Activated naive CD4-positive, alpha-beta T cell treated with anti-CD3 and anti-CD28 coated beads, Interleukin-2, amount 50 U/mL, for 16 hours (primary cell): ENCODE measurements around the gene IPPK.

Experiments used
- DNase-seq: peaks from one replicate; pipeline ENCODE4 v3.0.0-alpha.2; 2020

The IPPK gene, protein sequence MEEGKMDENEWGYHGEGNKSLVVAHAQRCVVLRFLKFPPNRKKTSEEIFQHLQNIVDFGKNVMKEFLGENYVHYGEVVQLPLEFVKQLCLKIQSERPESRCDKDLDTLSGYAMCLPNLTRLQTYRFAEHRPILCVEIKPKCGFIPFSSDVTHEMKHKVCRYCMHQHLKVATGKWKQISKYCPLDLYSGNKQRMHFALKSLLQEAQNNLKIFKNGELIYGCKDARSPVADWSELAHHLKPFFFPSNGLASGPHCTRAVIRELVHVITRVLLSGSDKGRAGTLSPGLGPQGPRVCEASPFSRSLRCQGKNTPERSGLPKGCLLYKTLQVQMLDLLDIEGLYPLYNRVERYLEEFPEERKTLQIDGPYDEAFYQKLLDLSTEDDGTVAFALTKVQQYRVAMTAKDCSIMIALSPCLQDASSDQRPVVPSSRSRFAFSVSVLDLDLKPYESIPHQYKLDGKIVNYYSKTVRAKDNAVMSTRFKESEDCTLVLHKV

DNA sequence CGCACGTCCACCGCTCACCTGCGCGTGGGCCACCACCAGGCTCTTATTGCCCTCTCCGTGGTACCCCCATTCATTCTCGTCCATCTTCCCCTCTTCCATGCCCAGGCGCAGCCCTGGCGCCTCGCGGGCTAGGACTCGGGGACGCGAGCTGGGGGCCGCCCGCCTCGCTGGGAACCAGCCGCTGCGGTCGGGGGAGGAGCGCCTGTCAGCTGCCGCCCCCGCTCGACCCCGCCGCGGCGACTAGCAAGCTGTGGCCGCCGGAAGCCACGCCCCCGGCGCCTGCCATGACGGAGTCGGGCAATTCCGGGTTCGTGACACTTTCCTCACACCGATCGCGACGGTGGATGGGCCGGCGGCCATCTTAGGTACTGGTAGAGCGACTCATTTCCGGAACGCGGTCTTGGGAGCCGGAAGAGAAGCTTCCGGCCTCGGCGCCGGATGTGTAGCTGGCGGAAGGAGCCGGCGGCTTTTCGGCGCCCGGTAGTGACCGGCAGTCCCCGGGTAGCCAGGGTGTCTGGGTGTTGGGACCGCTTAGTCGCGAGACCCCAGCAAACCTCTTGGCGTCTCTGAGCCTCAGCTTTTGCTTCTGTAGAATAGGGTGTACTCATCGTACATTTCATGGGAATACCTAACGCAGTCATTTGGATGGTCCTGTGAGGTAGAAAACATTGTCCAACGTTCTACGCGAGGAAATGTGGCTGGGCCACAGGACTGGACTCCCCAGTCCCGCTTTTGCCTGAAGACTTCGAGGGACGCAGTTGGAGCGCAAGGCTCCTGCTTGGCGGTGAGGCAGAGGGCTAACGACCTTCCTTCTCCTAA is at the start of gene IPPK:
Gene IPPK, minus strand, starts transcription at position 242 of the 819 bp plus-strand sequence. Its CDS starts 143 bp downstream, at position 99.
- peak; percentile 99 for DNase-seq

DNA sequence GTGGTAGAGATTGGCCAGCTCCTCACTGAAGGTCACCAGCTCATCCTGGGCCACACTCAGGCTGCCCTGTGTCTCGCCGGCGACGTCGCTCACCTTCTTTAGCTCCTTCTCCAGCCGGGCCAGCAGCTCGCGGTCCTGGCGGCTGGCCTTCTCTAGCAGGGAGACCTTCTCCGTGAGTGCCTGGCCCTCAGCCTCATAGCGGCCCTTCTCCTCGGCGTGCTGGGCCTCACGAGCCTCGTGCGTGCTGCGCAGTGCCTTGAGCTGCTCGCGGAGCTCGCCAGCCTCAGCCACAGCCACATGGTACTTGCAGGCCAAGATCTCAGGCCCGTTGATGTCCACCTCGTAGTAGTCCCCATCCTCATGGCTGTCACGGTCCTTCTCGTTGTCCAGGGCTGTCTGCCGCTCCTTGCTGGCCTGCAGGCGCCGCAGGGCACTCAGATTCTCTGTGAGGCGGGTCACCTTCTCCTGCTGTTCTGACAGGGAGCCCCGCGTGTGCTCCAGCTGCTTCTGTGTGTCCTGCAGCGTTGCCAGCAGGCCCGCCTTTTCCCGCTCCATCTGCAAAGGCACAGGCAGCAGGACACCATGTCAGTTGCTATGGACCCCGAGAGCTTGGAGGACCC is 49.2 kb upstream of the IPPK start:
- DNase-seq, result no peak

DNA sequence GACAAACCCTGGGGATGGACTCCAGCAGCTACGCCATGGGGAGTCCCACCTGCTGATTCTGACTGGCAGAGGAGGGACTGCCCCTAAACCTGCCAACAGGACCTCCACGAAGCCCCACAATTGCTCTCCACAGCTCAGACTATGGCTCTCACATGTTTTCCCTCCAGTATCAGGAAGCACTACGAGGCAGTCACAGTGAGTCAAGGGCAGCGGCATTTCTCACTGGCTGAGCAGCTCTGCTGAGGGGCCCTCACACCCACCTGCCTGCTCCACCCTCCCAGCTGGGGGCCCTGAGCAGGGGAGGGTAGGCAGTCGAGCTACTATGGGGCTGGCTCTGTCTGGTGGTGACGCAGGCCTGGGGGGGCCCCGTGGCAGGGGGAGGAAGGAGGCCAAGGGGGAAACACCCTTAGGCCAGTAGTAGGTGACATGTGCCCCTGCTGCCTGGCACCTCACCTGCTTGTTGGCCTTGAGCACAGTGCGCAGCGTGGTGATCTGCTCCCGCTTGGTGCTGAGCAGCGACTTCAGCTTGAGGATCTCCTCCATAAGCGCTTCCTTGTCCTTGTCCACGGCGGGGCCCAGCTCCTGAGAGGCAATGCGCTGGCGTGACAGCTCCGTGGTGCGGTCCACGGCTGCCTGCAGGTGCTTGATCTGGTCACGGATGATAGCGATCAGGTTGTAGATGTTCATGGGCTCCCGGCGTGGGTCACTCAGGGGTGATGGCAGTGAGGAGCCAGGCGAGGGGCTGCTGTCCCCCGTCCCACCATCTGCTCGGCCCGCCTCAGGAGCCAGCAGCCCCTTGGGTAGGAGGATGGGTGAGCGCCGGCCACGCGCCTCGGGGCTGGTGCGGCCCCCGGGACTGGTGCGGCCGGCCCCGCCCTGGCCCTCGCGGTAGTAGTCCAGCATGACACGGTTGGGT is 48.4 kb upstream of the IPPK start:
- no peak for DNase-seq

DNA sequence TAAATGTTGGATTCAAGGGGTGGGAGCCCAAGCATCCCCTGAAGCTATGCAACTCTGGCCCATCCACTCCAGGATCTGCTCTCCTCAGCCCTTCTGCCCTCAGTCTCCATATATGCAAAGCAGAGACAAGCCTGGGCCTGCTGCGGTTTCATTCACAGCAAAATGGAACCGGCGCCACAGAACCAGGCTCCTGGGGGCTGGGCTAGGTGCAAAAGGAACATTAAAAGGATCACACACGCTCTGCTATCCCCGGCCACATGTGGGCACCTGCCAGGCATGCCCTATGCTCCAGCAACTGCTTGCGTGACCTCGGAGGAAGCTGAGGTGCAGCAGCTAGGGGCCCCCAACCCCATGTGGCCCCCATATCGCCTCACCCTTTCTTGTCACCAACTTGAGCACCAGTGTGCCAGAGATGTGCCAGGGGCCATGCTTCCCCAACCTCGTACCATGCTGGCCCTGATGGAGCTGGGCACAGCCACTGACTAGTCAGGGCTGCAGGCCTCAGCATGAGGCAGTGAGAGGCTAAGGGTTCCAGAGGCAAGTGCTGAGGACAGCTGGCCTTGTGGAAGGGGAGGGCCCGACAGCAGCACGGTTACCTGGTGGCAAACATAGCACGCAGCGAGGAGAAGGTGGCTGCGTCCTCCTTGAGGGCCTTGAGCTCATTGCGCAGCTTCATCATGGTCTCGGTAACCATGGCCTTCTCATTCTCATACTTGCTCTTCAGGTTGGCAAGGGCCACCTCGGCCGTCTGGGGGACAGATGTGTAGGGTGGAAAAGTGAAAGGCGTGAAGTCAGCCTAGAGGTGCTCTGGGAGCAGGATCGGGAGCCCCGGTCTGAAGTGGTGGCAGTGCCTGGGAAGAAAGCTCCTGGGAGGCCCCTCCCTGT is 47.5 kb upstream of the IPPK start:
- no peak for DNase-seq

DNA sequence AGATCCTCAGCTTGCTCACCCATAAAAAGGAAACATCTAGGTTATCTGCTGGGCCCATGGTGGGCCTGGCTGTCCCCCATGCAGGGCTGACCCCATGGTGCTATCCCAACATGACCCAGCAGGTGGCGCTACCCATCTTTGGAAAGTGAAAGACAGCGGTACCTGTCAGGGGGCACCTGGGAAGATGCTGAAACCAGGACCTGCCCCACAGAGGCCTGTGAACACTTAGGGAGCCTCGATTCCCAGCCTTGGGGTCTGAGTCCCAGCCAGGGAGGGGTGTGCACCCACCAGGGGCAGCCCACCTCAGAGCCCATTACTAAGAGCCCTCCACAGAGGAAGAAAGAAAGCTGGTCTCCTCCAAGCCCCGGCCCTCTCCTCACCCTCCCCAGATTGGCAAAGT is 46.6 kb upstream of the IPPK start:
- peak; percentile 82 for DNase-seq

DNA sequence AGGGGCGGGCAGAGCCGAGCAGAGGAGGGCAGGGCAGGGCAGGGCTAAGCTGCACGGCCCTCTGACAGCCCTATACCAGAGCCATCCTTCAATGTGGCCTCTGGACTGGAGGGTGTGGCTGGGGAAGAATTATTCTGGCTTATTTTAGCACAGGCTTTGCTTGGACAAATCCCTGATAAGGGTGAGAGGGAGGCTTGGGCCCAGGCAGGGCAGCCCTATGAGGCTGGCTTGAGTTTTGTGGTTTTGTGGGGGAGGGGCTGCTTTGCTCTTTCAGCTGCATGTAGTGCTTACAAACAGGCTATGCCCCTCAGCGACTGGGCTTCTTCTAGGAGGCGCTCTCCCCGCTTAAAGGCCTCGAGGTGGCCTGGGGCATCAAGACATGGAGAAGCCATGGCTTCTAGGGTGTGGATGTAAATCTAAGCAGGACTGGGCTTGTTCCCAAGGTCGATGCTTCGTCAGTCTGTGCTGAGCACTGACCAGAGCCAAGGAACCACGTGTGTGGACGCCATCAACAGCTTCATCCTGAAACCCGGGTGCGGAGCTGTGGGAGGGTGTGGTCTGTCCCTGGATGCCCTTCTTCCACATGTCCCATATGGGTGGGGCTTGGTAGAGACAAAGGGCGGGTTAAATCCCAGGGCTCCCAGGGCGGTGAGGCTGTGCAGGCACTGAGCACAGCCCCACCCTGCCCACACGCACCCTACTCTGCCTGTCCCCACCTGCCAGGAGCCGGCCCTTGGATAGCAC is 45.7 kb upstream of the IPPK start:
- DNase-seq, result no peak

DNA sequence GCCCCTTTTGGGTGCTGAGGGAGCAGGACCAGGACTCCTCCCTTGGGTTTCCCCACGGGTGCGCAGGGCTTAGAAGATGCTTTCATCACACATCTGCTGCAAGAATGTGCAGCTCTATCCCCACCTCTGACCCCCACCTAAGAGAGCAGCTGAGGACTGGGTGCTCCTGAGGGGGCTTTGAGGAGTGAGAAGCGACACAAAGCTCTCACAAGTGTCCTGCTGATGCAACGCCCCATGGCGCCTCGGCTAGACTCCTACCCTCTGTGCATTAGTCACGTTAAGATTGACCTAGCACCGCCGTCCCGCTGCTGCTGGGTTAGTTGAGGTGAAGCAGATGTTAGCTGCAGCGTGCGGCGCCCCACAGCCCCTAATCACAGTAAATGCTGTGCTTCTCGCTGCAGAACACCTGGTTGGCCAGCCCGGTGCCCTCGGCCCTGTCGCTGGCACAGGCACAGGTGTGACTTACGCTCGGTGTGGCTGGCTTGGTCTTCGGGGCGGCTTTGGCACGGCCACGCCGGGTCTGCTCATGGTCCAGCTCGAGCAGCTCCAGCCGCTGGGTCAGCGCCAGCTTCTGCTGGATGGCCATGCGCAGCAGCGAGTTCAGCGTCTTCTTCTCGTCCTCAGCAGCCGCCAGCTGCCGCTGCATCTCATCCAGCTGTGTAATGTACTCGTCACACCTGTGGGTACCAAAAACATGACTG is 45.0 kb upstream of the IPPK start:
- no peak for DNase-seq

DNA sequence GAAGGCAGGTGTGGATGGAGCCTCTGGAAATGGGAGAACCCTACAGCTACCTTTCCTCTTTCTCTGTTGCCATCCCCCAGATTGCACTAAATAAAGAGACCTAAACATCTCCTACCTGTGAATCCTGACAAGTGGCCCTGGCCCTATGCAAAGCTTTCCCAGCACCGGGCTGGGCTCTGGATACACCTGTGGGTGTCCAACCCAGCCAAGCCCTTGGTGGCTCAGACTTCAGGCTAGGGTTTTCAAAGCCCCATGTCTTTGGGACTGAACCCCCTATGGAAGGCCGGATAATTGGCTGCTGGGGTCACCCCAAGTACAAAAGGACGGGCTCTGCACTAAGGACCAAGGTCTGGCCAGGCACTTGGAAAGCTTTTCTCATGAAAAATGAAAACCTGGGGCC is 44.1 kb upstream of the IPPK start:
- no peak for DNase-seq

DNA sequence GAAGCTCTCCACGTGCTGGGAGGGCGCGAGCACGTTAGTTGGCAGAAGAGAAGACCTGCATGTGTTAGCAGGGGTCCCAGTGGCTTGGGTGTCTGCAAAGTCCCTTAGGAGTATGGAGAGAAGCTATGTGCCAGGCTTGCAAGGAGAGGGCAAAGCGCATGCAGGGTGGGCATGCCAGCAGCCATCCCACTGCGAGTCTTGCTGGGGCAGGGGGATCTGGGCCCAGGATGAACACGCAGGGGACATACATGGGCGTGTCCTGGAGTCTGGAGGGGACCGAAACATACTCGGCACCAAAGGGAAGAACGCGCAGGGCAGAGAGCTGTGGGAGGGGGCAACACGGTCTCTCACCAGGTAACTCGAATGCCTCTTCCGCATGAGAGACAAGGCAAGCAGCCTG is 43.6 kb upstream of the IPPK start:
- no peak for DNase-seq

DNA sequence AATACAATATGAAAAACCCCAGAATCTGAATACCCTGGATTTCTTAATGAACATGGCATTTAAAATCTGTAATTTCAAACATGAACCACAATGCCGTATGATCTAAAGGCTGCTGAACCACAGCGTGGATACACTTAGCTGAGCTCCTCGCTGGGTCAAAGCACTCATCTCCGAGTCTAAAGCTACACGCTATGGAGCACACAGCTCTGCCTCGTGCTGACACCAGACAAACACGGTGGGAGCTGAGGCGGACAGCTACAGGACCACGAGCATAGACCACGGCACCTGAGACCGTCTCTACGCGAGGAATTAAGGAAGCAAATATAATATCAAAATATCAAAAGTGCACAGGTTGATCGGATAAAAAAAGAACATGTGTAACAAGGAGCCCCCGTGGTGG is 42.8 kb upstream of the IPPK start:
- DNase-seq, result no peak

DNA sequence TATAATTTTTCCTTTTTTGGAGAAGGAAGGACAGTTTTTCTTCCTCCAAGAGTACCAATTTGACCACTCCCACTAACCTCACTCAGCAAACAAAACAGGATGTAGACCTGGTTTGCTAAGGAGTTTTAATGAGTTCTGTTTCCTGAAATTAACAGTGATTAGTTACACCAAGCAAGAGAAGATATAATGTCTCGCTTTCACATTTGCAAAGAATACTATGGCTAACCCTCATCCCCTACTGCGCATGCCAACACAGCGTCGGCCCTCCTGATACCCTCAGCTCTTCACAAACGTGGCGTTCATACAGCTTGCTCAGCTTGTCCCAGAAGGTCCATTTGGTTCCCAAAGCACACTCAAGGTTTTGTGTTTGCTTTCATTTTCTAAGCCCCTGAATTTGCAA is 41.9 kb upstream of the IPPK start:
- DNase-seq, result no peak

DNA sequence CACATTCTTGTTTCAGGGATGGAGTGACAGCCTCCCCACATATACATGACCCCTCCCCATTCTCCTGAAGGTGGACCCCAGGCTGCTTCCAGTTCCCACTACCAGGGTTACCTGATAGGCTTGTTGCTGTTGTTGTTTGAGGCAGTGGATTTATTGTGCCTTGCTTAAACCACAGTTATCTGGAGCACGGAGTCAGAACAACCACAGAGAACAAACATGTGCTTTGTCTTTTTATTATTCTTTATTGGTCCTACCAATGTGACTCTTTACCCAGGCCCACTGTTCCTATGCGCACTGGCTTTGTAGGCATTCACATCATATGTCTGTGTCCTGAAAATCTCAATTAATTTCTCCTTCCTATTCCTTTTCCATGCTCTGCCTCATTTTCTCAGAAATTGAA is 41.2 kb upstream of the IPPK start:
- DNase-seq, result no peak

DNA sequence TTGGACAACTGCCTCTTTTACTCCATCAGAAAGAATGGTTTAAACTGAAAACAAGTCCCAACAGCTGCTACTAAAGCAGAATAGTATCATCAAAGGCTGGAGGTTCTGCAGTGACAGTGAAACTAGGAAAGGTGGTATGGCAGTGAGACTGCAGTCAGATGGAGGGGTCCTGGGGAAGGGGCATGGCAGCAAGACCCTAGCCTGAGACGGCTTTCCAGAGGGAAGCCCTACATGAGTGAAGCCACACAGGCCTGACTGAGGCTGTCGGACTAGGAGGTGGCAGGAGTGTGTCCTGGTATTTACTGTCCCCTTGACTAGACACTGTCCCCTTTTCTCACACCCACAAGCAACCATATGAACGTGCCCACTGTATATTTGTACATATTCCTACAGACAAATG is 40.4 kb upstream of the IPPK start:
- no peak for DNase-seq

DNA sequence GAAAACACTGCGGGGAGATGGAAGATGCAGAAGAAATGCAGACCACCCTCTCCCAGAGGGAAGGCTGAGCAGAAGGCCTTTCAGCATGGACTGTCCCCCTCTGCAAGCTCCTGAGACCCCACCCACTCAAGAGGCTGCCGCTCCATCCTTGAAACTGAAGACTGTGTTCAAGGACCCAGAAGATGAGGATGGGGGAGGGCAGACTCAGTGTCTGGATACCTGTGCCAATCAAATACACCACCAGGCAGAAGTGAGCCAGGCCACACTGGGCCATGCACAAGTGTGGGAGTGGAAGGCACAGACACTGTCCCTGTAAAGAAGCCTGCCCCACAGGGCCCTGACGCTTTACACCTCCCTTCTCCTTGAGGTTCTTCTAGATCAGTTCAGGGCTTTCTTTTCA is 40.0 kb upstream of the IPPK start:
- no peak for DNase-seq

DNA sequence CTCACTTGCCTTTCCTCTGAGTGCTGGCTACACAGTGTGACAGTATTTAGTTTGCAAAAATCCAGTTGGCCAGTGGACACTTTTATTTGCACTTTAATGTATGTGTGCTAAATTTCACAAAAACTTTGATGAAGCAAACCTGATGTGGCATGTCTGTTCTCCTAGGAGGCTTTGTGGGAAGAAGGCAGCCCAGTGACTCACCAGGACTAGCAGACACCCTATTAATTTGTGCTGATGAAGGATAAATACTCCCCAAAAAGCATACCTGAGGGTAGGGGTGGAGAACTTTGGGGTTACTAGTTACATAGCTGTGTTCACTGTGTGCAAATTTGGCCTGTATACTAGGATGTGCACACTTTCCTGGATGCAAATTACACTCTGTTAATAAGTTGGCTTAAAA is 39.3 kb upstream of the IPPK start:
- no peak for DNase-seq

DNA sequence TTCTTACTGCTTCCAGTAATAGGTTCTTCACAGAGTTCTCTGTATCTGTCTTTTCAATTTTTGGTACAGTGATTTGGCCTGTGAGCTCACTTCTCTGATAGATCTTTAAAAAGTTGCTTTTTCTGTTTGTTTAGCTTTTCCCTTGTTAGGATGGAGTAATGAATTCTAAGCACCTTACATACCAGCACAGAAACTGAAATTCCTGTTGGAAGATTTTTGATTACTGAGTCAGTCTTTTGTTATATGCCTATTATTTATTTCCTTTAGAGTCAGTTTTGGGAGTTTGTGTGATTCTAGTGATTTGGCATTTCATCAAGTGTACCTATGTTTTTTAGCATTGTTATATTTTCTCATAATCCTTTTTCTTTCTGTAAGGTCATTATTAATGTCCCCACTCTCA is 37.6 kb upstream of the IPPK start:
- DNase-seq, result no peak

DNA sequence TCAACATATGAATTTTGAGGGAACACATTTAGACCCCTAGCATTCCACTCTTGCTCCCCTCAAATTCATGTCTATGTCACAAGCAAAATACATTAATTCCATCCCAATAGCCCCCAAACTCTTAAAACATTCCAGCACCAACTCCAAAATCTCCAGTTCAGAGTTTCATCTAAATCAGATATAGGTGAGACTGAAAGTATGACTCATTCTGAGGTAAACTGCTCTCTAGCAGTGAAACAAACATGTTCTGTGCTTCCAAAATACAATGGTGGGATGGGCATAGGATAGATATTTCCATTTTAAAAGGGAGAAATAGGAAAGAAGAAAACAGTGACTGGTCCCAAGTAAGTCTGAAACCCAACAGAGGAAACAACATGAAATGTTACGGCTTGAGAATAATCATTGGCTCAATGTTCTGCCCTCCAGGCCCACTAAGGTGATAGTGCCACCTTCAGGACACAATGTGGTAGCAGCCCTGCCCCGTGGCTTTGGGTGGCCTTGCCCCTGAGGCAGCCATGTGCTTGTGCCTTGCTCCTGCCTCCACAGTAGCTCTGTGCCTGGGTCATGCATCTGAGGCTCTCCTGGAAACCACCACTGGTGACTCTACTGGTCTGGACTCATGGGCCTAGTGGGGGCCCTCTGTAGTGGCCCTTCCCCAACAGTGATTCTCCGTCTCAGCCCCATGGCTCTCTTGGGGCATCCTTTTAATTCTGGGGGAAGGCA is 36.4 kb upstream of the IPPK start:
- no peak for DNase-seq

DNA sequence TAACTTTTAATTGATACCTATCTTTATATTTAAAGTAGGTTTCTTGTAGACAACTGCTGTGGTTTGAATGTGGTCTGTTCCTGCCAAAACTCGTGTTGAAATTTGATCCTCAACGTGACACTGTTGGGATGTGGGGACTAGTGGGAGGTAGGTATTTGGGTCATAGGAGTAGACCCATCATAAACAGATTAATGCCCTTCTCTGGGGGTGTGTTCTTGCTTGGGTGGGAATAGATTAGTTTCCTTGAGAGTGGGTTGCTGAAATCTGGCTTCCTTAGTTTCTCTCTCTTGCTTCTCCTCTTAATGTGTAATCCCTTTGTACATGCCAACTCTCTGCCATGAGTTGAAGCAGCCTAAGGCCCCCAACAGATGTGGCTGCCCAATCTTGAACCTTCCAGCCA is 34.6 kb upstream of the IPPK start:
- DNase-seq, result no peak

DNA sequence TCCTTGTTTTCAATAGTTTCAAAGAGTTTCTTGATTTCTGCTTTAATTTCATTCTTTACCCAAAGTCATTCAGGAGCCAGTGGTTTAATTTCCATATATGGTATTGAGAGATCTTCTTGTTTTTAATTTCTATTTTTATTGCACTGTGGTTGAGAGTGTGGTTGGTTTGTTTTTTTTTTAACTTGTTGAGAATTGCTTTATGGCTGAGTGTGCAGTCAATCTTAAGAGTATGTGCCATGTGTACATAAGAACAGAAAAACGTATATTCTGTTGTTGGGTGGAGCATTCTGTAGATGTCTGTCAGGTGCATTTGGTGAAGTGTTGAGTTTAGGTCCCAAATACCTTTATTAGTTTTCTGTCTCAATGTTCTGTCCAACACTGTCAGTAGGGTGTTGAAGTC is 26.7 kb upstream of the IPPK start:
- DNase-seq, result no peak
